Heart right ventricle (tissue), 16 donors: ENCODE data around the gene AACS. TPM values are rescaled to one million over a fixed set of nuclear protein-coding genes. Genes with fewer than 3 reads are reported as not detected.
"Not testable (repeated sequence)": the region's sequence is repeated elsewhere in the genome, so short reads cannot be mapped to it uniquely, and the experiment has no call there.

Experiments used
- ATAC-seq, 8 donors: fragments of 200-7000 bp; cut with Tn5 transposase; one replicate each; pipeline ENCODE4 v1.9.1; 2020; ENCODE audit warnings: mild to moderate bottlenecking in 8 of 8, moderate library complexity in 8 of 8, moderate number of reproducible peaks in 1 of 8
- DNase-seq, 2 donors: peaks; one replicate each; pipeline ENCODE4 v3.0.0-alpha.2; 2020
- H3K27ac ChIP-seq, 10 donors: fragments of 200-600 bp; sonication (generic) in 2 of 10; one replicate each; pipeline versions ENCODE4 v1.5.0 to v1.8.0; 2020 to 2022; ENCODE audit warnings: mild to moderate bottlenecking in 3 of 10
- H3K27me3 ChIP-seq, 7 donors: fragments of 200-600 bp; one replicate each; pipeline ENCODE4 v1.8.0; 2021 to 2022; ENCODE audit warnings: mild to moderate bottlenecking in 2 of 7
- H3K36me3 ChIP-seq, 9 donors: fragments of 200-600 bp; sonication (generic) in 1 of 9; one replicate each; pipeline versions ENCODE4 v1.5.0 to v1.8.0; 2020 to 2022; ENCODE audit warnings: mild to moderate bottlenecking in 2 of 9
- H3K4me1 ChIP-seq, 9 donors: fragments of 200-600 bp; sonication (generic) in 1 of 9; one replicate each; pipeline versions ENCODE4 v1.5.0 to v1.8.0; 2020 to 2022; ENCODE audit warnings: mild to moderate bottlenecking in 4 of 9
- H3K4me3 ChIP-seq, 10 donors: fragments of 200-600 bp; sonication (generic) in 2 of 10; one replicate each; pipeline versions ENCODE4 v1.5.0 to v1.8.0; 2020 to 2022; ENCODE audit warnings: mild to moderate bottlenecking in 7 of 10, moderate library complexity in 2 of 10
- H3K9me3 ChIP-seq, 11 donors: fragments of 200-600 bp in 10 of 11; sonication (generic) in 2 of 11; one replicate each; pipeline versions ENCODE4 v1.5.0 to v1.8.0; 2013 to 2022; ENCODE audit warnings: mild to moderate bottlenecking in 2 of 11, control low read depth in 1 of 11, moderate library complexity in 1 of 11
- CTCF ChIP-seq, 9 donors: fragments of 200-600 bp; sonication (generic) in 2 of 9; IDR thresholded peaks; one replicate each; pipeline versions ENCODE4 v1.5.0 to v1.8.0; 2021 to 2022; ENCODE audit warnings: antibody characterized with exemption in 9 of 9, mild to moderate bottlenecking in 5 of 9, moderate library complexity in 1 of 9
- WGBS, 2 donors: extraction: QIAGEN DNeasy Blood & Tissue Kit; methylation state at CpG; one replicate each; pipeline ENCODE4 v1.1.7; 2013; ENCODE audit warnings: inconsistent platforms in 1 of 2; 5-methylcytosine and 5-hydroxymethylcytosine counted together
- intact Hi-C, 10 donors: fragments of 100-400 bp; cut with DNase I; formaldehyde crosslinking; loops; one replicate each; pipeline versions ENCODE4 v1.11.1 to v1.14.2; 2022
- polyA plus RNA-seq, 2 donors: library from polyadenylated mRNA; stranded (reverse); fragments of 200-250 nt; gene quantifications; one replicate each; pipeline ENCODE4 v1.2.3, GENCODE V29; 2013
- total RNA-seq, 10 donors: library from RNA; stranded (reverse); fragmentation: NEBNext Ultra II Directional in 3 of 10; extraction: Animal tissue kit (Norgen Biotek cat#: 25700) in 3 of 10; gene quantifications; one replicate each; pipeline versions ENCODE4 v1.2.1 to v1.2.4, GENCODE V29; 2021 to 2023
- donor health status: Arrhythmogenic right ventricular cardiomyopathy.
- donor health status: ischemic (EF 13 %, LVEDD 7.1; RV severe dilation, severe dysfunction).
- donor health status: healthy with polysubstance abuse.
- donor health status: DM: no; HTN: yes; CAD: no.
- donor health status: DM: no; HTN: no; CAD: no.
- donor health status: ischemic (EF 25% LVEDD 6.9; RV normal size, moderate dysfunction).
- donor health status: ischemic (EF 25% LVEDD 5.7; RV mildly dilated, moderate dysfunction).
- donor health status: healthy.
- donor health status: DM: yes; HTN: yes; CAD: no.
- donor health status: Ischemic cardiomyopathy.
- donor health status: ischemic (EF 35%, LVEDD 5.7; RV mildly dilated, moderate dysfunction).
- donor health status: nonischemic (EF 11% LVEDD 7.7; RV severe dilation, severe dysfunction).
- donor health status: DM: yes; HTN: yes; CAD: no.
- donor health status: PGD.
- donor health status: ischemic (EF 29% LVEDD 5.4; RV normal size, mild dysfunction).
- donor health status: nonischemic (EF 23%, LVEDD 6.1; RV moderate dilation, normal function).

The AACS gene
- total and polyA plus RNA-seq, 12 donors = 8.5 to 19.4 (median 12.1) TPM

- intact Hi-C loops = no loop called here
- H3K27me3 ChIP-seq = no peaks in the 10 kb centered on the region
- no peaks in the 10 kb centered on the region for H3K4me1 ChIP-seq
- no peak overlapping the region for H3K4me3 ChIP-seq
- H3K27ac ChIP-seq = no peak overlapping the region
- no peak for ATAC-seq
- H3K9me3 ChIP-seq = peaks cover 0 to 5% (median 0%) of the 10 kb centered on the region in 11 donors
- DNase-seq = no peak
- H3K36me3 ChIP-seq = peaks cover 0 to 12% (median 0%) of the 10 kb centered on the region in 9 donors
- no peak for TF ChIP-seq CTCF (IDR thresholded peaks at IDR 0.05)
- 95% methylated on average over 43 of the region's 43 CpGs for WGBS, 2 donors
These were observed 40.2 kb upstream of the AACS start for GRCh38 chr12:125024949-125025563.

GRCh38 chr12:125025606-125026235 is 39.5 kb upstream of the AACS start:
- H3K27me3 ChIP-seq = no peaks in the 10 kb centered on the region
- H3K9me3 ChIP-seq = peaks cover 0 to 5% (median 0%) of the 10 kb centered on the region in 11 donors
- WGBS, 2 donors = 84 to 85% methylated on average over 9 of the region's 9 CpGs
- no peak for TF ChIP-seq CTCF (IDR thresholded peaks at IDR 0.05)
- no peaks in the 10 kb centered on the region for H3K4me1 ChIP-seq
- H3K36me3 ChIP-seq = peaks cover 0 to 12% (median 0%) of the 10 kb centered on the region in 9 donors
- ATAC-seq (no peak), DNase-seq (no peak)
- no peak overlapping the region for H3K4me3 ChIP-seq
- no peak overlapping the region for H3K27ac ChIP-seq
- intact Hi-C loops = no loop called here

GRCh38 chr12:125028106-125028505 is 37.1 kb upstream of the AACS start:
- WGBS, 2 donors = 89 to 94% methylated on average over 8 of the region's 8 CpGs
- no peak for TF ChIP-seq CTCF (IDR thresholded peaks at IDR 0.05)
- peaks cover 0 to 2% (median 0%) of the 10 kb centered on the region in 11 donors for H3K9me3 ChIP-seq
- H3K36me3 ChIP-seq = peaks cover 0 to 12% (median 0%) of the 10 kb centered on the region in 9 donors
- DNase-seq = no peak
- H3K27ac ChIP-seq = no peak overlapping the region
- H3K4me1 ChIP-seq = no peaks in the 10 kb centered on the region
- intact Hi-C loops = no loop called here
- no peak overlapping the region for H3K4me3 ChIP-seq
- no peaks in the 10 kb centered on the region for H3K27me3 ChIP-seq
- no peak for ATAC-seq

- intact Hi-C loops = no loop called here
- Histone ChIP-seq H3K27ac (no peak overlapping the region), H3K27me3 (no peaks in the 10 kb centered on the region), H3K4me3 (no peak overlapping the region), H3K36me3 (peaks cover 0 to 12% (median 0%) of the 10 kb centered on the region in 9 donors), H3K9me3 (peaks cover 0 to 5% (median 0%) of the 10 kb centered on the region in 11 donors), H3K4me1 (no peaks in the 10 kb centered on the region)
- 67 to 70% methylated on average over 7 of the region's 7 CpGs for WGBS, 2 donors
- no peak for TF ChIP-seq CTCF (IDR thresholded peaks at IDR 0.05)
- DNase-seq (no peak), ATAC-seq (no peak)
These were observed 35.4 kb upstream of the AACS start for GRCh38 chr12:125029761-125030358.

GRCh38 chr12:125031471-125031870 is 33.8 kb upstream of the AACS start:
- H3K9me3 ChIP-seq = peaks cover 0 to 10% (median 0%) of the 10 kb centered on the region in 11 donors
- H3K4me1 ChIP-seq, intact Hi-C loops, ATAC-seq, H3K27me3 ChIP-seq, H3K4me3 ChIP-seq, H3K36me3 ChIP-seq, H3K27ac ChIP-seq, DNase-seq: not testable (repeated sequence)
- WGBS, 2 donors = 67 to 69% methylated on average over 9 of the region's 9 CpGs
